OCI-M2 (cell line): ENCODE measurements around the gene SIGLEC15.
A peak's percentile ranks its signal among the peaks of the same experiment; 100 is the strongest.

Experiments used
- DNase-seq: peaks from one replicate; lab custom pipeline; 2025; ENCODE audit not compliant: unreplicated experiment; lab: John Stamatoyannopoulos, UW

SIGLEC15 gene

GRCh38 chr18:45874491-45875184, 49.2 kb downstream of the SIGLEC15 start:
- DNase-seq: no peak

DNA sequence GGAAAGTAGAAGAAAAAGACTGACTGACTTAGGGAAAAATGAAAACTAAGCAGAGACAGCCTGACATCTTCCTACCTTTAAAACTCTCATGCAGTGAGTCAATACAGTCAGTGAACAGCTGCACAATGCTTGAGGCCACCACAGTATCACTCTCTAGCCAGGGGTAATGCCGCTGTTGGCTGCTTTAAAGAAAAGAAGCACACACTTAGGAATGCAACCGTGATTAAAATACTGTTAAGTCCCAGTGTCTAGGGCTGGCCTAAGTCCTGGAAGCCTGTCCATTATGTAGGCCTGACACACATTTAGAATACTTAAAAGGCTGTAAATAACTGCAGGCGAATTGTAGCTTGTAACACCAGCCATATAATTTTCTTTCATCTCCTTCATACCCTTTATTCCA, 50.7 kb downstream of the SIGLEC15 start:
- no peak for DNase-seq

DNA sequence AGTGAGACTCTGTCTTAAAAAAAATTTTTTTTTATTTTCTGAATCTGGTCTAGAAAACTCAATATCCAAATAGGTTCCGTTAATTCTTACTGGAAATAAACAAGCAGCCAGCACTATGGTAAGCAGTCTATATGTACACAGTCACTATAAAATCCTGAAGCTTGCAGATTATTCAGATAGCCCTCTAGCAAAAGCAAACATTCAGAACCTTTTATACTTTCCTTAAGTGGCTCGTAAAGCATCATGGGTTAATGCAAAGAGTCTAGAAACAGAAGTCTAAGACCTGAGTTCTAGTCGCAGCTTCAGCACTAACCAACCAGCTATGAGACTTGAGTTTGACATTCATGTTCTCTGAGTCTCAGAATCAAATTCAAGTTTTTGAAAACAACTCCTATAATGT, 51.9 kb downstream of the SIGLEC15 start:
- no peak for DNase-seq

- DNase-seq: peak; percentile 13
Measured at GRCh38 chr18:45879681-45880655, 54.5 kb downstream of the SIGLEC15 start.

DNA sequence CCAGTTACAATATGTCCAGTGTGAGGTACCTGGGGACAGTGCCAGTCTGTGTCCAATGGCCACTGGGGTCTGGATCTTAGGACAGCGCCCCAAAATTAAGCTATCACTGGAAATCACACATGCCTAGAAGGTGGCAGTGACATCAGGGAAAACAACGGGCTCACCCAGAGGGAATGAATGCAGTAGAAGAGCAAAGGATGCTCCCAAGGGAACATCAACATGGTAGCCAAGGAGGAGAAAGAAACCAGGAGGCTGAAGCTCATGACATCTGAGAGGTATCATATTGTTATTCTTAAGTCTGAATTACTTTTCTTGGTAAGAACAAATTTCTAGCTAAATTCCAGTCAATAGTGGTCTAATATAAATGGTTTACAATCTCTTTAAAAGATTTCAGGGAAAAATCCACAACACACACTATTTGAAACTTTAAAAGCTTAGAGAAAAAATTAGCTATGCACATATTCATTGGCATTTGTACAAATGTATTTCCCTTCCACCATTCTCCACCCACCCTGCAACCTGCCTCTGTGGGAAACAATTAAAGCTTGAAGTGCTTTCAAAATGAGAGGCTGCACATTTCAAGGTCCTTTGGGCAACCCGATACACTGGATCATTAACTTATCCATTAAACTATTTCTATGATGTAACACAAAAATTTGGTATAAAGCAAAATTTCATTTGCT, 55.5 kb downstream of the SIGLEC15 start:
- no peak for DNase-seq

- no peak for DNase-seq
Measured at GRCh38 chr18:45887585-45887984, 62.1 kb downstream of the SIGLEC15 start.

DNA sequence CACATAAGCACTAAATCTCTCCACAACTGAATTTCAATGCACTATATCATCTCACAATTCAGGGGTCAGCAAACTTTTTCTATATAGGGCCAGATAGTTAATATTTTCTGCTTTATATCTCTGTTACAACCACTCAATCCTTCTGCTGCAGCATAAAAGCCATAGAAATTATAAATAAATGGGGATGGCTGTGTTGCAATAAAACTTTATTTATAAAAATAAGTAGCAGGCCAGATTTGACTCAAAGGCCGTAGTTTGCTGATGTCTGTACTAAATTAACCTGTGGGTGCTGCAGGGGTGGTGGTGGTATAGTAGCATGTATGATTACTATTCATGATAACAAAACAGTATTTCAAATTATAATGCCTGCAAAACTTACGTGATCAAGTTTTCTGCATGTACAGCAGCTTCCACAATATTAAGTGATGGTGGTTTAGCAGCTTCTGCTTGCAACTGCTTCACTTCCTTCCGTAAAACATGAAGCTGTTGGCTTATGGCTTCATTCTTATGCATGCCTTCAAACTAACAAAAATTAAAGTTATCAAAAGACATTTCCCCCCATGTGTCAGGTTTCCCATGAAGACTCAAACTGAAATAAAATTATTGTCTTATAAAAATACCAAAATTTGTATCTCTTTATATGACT, 64.1 kb downstream of the SIGLEC15 start:
- no peak for DNase-seq

- no peak for DNase-seq
Measured at GRCh38 chr18:45890606-45891005, 65.1 kb downstream of the SIGLEC15 start.

- no peak for DNase-seq
Measured at GRCh38 chr18:45891806-45892205, 66.3 kb downstream of the SIGLEC15 start.
